B cell (primary cell): ENCODE data around the gene MAP3K14.

ENCODE experiments used
- EZH2 ChIP-seq: IDR thresholded peaks from 2 replicates; pipeline ENCODE4 v1.6.1; 2012; ENCODE audit warnings: borderline replicate concordance, low read depth, mild to moderate bottlenecking, moderate library complexity, low read length; ENCODE audit not compliant: insufficient read depth, poor library complexity, severe bottlenecking
- TF ChIP-seq, protein P1 (sequence below): fragments of 200-600 bp; IDR thresholded peaks from one replicate; pipeline ENCODE4 v1.8.0; 2022; ENCODE audit warnings: antibody characterized with exemption, mild to moderate bottlenecking

DNA sequence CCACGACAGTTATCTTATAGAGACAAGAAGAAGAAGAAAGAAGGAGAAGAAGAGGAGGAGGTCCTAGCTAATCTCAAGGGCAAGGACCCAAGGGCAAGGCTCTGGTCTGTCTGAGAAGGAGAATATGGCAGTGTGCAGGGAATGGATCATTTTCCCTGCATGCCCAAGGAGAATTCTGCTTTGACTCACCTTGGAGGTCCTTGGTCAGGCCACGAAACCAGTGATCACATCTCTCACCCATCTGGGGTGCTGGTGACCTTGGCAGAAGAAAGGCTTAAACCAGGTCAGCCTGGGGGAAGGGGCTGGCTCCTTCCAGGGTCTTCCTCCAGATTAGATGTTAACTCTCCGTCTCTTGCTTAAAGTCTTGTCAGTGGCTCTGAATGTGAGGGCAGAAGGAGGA is 96.7 kb downstream of the MAP3K14 start:
- TF ChIP-seq, protein P1, sequence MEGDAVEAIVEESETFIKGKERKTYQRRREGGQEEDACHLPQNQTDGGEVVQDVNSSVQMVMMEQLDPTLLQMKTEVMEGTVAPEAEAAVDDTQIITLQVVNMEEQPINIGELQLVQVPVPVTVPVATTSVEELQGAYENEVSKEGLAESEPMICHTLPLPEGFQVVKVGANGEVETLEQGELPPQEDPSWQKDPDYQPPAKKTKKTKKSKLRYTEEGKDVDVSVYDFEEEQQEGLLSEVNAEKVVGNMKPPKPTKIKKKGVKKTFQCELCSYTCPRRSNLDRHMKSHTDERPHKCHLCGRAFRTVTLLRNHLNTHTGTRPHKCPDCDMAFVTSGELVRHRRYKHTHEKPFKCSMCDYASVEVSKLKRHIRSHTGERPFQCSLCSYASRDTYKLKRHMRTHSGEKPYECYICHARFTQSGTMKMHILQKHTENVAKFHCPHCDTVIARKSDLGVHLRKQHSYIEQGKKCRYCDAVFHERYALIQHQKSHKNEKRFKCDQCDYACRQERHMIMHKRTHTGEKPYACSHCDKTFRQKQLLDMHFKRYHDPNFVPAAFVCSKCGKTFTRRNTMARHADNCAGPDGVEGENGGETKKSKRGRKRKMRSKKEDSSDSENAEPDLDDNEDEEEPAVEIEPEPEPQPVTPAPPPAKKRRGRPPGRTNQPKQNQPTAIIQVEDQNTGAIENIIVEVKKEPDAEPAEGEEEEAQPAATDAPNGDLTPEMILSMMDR = no peak
- no peak for TF ChIP-seq EZH2
